Measurements from ENCODE around the gene PTPRU.

Gene PTPRU

DNA sequence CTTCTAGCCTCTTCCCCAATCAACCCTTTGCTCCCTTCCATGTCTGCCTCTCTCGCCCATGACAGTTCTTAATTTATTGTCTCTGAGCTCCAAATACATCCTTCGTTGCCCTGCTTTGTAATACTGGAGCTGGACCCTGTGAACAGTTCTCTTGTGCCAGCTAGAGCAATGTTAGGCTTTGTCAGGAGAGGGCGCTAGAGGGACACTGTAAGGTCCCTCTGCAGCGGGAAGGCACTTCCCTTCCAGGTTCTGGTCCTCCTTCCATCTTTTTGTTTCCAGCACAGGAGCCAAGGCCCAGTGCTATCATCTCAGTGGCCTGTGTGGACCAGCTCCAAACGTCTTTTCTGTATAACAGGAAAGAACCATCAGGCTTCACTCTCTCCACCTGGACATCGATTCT is 95.9 kb downstream of the PTPRU start:
- no peak for DNase-seq (ENCODE audit: low read depth in 3 of 3)

DNA sequence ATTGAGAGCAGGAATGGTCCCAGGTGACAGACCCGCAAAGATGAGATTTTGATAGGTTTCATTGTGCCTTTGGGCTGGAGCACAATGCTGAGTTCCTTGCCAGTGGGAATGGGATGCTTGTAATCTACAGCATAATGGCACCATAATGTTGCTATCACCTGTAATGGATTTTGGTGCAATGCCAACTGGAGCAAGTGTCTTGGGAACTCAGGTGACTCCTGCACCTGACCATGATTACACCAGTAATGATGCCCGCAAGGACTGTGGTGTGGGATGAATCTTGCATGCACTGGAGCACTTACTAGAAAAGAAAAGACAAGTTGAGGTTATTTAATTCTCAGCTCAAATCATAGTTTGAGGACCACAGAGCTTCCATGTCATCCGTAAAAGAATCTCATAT is 96.7 kb downstream of the PTPRU start:
- no peak for DNase-seq (ENCODE audit: low read depth in 3 of 3)

DNA sequence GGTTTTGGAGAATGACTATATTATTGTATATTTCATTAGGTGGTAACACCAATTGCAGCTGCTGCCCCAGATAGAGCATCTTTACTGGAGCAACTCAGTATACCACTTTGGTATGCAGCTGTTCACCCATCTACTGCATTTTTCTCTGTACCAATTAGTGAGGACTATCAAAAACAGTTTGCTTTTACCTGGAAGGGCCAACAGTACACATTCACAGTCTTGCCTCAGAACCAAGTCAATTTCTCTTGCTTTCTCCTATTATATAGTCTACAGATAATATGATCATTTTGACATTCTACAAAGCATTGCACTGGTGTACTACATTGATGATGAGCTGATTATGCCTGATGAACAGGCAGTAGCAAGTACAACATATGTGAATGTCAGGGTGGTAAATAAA is 99.3 kb downstream of the PTPRU start:
- DNase-seq (ENCODE audit: low read depth in 3 of 3) = no peak

DNA sequence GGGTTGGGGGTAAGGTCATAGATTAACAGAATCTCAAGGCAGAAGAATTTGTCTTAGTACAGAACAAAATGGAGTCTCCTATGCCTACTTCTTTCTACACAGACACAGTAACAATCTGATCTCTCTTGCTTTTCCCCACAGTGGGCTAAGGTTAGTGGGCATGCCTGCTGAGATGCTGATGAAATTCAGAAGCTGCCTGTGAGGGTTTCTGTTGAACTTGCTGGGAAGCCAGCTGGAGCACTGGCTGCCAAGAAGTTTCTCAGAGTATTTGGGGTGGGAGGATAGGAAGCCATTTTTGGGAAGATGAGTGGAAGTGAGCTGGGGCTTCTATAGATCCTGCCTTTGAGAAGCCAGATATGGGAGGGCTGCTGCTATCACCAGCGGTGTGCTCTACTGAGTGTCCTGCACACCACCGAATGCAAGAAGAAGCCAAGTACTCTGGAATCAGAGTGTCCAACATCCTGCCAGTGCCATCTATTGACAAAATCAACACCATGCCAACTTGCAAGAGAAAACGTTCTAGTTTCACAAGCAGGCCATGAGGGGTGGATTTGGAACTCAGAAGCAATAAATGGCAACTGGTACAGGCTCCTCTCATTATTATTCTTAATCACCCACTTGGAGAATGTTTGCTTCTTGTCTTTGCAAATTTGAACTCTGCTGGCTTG is 102.7 kb downstream of the PTPRU start:
- DNase-seq (ENCODE audit: low read depth in 3 of 3) = no peak

DNA sequence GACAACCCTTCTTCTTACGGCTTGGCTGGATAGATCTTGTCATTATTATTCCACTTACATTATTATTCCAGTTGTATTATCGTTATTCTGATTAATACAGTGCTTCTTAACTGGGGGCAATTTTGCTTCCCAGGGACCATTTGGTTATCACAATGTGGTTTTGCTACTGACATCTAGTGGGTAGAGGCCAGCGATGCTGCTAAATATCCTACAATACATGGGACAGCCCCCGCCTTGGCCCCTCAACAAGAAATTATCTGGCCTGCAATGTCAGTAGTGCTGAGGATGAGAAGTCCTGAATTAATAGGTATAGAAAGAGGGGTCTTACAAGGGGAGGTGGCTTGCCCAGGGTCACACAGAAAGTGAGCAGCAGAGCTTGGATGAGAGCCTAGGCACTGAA is 105.6 kb downstream of the PTPRU start:
- no peak for DNase-seq (ENCODE audit: low read depth in 3 of 3)

DNA sequence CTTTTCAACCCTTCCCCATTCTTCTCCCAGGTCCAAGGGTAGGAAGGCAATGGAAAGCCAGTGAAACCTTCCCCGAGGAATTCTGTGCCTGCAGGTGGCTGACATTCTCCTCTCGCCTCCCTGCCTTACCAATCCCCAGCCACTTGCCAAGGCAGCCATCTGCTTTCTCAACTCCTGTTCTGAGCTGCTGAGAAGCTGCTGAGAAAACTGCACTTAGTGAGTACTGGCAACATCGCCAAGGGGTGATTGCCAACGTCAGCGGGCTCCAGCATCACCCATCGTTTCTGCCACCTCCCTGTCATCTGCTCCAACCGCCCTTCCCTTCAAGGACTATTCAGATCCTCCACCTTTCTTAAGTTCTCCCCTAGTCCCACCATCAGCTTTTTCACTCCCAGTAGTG is 106.0 kb downstream of the PTPRU start:
- no peak for DNase-seq (ENCODE audit: low read depth in 3 of 3)

DNA sequence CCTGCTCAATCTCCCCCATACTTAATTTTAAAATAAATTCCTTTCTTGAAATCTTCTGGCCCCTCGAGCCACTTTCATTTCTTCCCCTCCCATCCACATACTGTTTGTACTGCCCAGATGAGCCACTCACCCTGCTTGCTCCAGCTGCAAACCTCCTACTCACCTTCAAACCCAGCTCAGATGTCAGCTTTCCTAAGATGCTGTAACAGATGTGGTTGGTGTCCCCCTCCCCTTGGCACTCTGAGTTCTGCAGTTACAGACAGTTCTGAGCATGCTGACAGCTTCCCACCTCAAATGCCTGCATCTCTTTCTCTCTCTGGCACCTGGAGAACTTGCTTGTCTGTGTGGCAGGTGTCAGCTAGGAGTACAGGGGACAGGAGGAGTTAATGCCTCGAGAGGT is 106.7 kb downstream of the PTPRU start:
- DNase-seq (ENCODE audit: low read depth in 3 of 3) = no peak

DNA sequence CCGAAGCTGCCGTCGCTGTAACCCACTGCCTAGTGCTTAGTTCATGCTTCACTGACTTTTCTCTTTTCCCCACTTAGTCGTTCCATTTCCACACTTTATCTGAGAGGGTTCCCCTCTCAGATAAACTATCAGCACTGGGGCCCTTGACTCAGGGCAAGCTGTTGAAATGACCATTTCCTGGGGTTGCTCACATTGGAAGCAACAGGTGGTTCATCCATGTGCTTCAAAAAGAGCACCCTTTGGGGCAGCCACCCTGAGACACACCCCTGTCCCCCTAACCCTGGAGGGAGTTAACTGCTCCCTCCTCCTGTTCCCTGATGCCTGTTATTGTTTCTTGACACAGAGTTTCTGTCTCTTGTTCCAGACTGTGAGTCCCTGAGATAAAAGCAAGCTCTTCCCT is 107.2 kb downstream of the PTPRU start:
- no peak for DNase-seq (ENCODE audit: low read depth in 3 of 3)

DNA sequence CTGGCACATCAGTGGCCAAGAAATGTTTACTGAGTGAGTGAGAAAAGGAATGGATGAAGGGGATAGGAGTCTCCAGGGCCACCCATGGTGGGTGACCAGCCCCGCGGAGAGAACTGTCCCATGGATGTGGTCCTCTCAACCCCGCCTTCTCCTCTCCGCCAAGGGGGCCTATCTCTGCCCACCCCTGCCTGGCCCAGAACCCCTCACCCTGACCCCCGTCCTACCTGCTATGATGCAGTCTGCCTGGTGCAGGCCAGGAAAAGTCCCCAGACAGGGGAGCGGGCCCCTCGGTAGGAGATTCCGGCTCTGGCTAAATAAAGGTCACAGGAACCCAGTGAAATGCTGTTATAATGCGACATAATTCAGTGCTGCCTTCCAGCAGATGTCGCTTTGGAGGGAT is 107.6 kb downstream of the PTPRU start:
- no peak for DNase-seq (ENCODE audit: low read depth in 3 of 3)

DNA sequence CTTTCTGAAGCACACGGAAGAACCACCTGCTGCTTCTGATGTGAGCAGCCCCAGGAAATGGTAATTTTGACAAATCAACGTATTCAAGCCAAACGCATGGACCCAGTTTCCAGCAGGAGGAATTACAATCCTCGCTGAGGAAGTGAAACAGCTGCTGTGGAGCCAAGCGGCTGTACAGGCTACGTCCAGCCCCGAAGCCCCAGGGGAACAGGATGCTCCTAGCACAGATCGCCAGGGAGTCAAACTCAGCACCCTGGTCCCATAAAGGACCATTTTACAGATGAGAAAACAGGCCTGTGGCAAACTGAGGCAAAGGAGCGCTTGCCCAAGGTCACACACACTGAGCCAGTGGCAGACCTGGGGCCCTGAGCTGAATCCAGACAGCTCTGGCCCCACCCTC is 108.0 kb downstream of the PTPRU start:
- no peak for DNase-seq (ENCODE audit: low read depth in 3 of 3)

DNA sequence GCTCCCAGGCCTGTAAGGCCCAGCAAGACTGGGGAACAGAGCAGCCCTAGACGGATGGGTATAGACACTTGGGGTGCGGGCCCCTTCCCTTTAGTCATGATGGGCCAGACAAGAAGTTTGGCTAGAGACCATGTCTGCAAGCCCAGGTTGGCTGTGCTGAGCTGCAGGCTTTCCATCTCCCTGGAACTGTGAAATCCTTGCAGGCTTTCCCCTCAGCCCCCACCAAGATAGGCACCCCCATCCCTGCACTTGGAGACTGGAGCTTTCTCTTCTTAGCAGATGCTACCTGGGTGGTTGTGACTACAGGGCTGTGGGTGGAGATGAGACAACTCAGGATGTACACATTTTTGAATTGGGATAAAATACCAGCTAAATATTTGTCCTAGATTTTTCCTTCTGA is 110.3 kb downstream of the PTPRU start:
- no peak for DNase-seq (ENCODE audit: low read depth in 3 of 3)

DNA sequence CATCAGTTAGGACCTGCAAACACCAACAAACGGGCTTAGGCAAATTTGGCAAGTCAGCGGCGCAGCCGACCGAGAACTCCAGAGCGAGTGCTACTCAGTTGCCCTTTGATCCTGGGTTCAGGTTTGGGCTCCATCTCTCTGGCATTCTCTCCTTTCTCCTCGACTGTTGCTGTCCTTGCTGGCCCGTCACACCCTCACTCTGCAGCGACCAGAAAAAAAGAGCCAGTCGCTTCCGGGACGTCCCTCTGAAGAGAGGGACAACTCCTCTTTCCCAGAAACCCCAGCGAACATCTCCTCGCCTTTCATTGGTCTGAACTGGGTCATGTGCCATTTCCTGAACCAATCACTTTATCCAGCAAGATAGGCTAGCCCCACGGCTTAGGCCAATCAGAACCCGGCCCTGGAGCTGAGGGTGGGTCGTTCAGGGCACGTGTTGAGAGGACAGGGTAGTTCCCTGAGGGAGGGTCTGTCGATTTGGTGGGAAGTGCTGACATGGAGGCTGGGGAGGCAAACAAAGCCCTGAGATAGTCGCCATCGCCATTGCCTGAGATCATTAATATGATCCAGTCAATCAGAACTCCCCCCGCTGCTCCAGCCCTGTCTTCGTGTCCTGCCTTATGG is 113.7 kb downstream of the PTPRU start:
- DNase-seq (ENCODE audit: low read depth in 3 of 3) = no peak

DNA sequence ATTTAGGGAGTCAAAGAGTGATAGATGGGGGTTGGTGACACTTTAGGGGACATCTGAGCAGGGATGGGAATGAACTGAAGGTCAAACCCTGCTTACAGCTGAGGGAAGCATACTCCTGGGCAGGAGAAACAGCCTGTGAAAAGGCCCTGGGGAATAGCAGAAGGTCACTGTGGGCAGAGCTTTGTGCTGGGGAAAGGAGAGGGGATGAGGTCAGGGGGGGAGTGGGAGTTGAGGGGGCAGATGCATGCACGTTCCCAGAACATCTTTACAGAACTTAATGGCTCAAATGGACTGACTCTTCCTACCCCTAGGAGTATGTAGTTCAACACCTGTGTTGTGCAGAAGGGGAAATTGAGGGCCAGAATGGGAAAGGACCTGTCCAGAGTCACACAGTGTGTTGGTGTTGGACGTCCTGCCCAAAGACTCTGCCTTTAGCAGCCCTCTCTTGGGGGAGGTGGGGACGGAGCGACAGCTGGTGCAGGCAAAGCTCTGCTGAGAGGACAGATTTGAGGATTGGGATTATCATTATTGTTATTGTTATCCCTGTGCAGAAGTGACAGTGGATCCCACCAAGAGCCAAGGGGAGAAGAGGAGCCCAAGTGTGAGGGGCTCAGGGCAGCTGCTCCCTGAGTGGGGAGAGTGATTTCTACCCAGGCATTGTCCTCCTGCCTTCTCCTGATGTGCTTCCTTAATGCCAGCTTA is 116.5 kb downstream of the PTPRU start:
- no peak for DNase-seq (ENCODE audit: low read depth in 3 of 3)

DNA sequence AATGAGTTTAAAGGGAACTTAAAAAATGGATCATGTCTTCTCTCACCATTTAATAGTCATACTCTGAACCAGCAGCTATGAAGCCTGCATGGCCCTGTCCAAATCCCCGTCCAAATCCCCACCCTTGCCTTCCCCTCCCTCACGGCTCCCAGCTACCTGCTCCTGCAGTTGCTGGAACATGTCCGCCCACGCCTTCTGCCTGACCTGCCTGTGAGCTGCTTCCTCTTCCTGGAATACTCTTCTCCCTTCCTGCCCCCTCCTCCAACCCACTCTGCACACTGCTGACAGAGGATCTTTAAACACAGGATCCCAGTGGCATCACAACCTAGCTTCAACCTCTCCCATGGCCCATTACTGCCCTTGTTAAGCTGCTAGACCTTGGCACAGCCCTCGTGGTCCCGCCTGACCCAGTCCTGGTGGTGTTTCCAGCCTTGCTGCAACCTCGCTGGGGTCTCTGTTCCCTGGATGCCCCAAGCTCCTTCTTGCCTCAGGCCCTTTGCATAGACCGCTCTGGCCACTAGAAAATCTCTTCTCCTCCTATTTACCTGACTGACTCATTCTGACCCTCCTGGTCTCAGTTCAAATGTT is 118.3 kb downstream of the PTPRU start:
- DNase-seq (ENCODE audit: low read depth in 3 of 3) = no peak

DNA sequence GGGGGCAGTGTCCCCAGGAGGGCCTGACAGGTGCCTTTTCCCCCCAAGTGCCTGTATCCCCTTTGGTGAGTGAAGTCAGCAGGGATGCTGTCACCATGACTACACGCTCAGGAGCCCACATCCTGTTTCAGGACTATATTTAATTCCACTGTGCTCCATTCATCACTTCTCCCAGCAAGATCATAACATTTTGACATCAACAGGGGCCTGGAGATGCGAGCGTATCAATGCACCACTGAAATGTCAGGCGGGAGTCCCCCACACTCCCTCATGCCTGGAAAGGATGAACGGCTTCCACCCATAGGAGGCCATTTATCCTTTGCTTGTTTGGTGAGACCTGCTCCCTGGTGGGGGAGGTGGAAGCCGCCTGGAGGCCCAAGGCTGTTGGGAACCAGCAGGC is 119.1 kb downstream of the PTPRU start:
- no peak for DNase-seq (ENCODE audit: low read depth in 3 of 3)

DNA sequence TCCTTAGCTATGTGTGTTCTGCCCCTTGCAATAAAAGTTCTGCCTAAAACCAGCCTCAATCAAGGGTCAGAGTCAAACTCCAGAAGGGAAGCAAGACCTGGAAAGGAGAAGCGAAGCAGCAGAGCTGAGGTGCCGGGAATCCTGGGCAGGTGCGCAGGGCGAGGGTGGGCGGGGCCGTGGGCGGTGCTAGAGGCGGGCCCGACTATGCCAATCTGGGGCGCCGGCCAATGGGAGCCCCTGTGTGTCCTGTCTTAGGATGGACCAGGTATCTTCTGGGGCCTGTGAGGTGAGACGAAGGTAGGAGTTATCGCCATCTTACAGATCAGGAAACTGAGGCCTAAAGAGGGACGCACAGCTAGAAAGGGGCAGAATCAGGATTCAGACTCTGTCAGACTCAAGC is 120.3 kb downstream of the PTPRU start:
- DNase-seq (ENCODE audit: low read depth in 3 of 3) = no peak

DNA sequence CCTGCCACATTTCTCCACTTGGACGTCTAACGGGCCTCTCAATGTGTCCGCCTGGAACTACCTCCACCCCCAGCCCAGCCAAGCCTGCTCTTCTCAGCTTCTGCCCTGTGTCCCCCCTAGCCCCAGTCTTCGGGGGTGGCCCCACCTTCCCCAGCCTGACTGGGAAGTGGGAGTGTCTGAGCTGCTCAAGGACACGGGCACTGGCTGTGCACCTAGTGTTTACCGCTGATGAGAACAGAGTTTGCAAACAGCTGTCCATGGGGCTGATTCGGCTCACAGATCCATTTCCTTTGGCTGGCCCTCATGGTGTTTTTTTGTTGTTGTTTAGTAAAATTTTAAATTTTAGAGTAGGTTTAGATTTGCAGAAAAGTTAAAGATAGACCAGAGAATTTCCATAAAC is 121.1 kb downstream of the PTPRU start:
- DNase-seq (ENCODE audit: low read depth in 3 of 3) = no peak

DNA sequence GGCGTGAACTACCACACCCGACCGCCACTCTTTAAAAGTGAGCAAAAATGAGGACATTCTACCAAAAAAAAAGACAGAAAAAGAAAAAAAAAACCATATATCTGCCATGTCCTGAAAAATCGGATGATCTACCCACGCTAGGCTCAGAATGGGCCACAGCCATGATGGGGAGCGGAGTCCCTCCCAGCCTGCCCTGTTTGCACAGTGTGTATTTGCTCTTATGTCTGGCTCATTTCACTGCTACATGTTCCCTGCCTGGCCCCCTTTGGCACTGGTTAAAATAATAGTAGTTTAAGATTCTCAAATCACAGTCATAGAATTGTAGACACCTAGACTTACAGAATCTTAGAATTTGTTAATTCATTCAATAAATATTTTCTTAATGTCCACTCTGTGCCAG is 121.9 kb downstream of the PTPRU start:
- no peak for DNase-seq (ENCODE audit: low read depth in 3 of 3)

DNA sequence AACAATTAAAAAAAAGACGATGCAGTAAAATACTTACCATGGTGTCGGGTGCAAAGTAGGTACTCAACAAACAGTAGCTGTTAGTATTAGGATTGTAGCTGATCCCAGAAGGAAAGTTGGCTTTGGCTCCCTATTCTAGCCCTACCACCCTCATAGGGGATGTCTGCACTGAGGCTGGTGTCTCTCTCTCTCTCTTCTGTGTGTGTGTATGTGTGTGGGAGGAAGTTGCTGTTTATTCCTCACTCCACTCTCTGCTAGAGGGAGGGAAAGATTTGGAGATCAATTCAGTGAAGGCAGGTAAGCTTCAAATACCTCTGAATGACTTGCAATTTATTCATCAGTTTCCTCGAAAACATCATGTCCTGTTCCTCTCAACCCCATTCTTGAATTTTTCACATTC is 124.4 kb downstream of the PTPRU start:
- DNase-seq (ENCODE audit: low read depth in 3 of 3) = no peak

DNA sequence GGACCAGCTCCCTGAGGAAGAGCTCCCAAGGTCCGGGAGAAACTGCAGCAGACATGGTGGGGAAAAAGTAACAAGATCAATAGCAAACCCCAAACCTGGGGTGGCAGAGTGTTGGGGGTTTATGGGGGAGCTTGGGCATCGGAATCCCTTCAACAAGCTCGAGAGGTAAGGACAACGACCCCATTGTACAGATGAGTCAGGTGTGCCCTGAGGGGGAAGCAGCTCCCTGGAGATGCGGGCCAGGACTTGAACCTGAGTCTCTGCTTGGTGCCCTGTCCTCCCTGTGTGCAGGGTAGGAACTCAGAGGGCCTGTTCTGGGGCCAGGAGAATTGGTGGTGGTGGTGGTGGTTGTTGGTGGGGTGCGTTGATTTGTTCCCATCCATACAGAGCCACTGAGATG is 125.4 kb downstream of the PTPRU start:
- DNase-seq (ENCODE audit: low read depth in 3 of 3) = no peak

DNA sequence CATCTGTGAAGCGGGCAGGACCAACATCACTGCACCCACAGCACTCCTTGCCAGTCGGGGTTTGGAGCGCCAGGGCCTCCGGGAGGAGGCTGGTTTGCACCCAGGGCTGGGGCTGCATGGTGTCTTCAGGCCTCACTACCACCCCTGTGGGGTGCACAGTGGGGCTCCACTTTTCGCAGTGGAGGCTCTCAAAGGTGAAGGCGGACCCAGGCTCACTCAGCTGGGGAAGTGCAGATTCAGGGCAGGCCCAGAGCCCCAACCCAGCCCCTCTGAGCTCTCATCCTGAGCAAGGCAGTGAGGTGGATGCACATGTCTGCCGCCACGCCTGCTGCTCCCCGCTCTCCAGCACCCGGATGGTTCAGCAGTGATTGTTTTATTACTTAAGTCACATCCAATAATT is 125.8 kb downstream of the PTPRU start:
- DNase-seq (ENCODE audit: low read depth in 3 of 3) = no peak

DNA sequence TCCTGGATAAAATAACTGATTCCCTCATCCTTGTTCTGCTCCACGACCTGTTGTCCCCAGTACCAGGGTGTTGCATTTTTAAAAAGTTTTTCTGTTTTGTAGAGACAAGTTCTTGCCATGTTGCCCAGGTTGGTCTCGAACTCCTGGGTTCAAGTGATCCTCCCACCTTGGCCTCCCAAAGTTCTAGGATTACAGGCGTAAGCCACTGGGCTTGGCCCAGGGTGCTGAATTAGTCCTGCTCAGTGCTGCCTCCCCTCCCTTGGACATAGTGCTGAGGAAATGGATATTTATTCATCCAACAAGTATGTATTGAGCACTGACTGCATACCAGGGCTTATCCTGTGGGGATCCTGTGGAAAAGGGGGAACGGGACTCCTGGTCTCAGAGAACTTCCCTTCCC is 126.4 kb downstream of the PTPRU start:
- DNase-seq (ENCODE audit: low read depth in 3 of 3) = no peak

DNA sequence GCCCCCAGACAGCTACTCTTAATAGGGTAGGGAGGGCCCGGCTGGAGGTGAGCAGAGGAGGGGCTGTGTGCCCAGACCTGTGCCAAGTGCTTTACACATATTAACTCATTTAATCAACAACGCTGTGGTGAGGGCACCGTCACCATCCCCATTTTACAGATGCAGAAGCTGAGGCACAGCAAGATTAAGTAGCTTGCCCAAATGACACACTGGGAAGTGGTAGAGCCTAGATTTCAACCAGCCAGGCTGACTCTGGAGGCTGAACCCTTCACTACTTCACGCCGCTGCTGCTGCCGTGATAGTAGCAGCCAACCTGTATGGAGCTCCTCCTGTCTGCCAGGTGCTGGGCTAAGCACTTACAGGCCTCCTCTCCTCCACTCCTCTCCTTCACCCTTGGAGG is 127.2 kb downstream of the PTPRU start:
- no peak for DNase-seq (ENCODE audit: low read depth in 3 of 3)

Data from stimulated activated CD4-positive, alpha-beta T cell treated with anti-CD3 and anti-CD28 coated beads, TNF-alpha, amount 100 ng/mL, for 4 hours (primary cell).